Keratinocyte (primary cell): ENCODE data around the gene CLEC16A.

Experiments
- EZH2 ChIP-seq: IDR thresholded peaks from one replicate; pipeline ENCODE4 v1.6.1; 2012; ENCODE audit warnings: inconsistent platforms, mild to moderate bottlenecking, low read length, moderate library complexity
- TF ChIP-seq, protein P1 (sequence below), 3 experiments: IDR thresholded peaks in 1 of 3; conservative IDR thresholded peaks in 1 of 3; optimal IDR thresholded peaks in 1 of 3; 2 replicates in 2 of 3; 3 replicates in 1 of 3; pipeline versions ENCODE3 to v1.5.1; 2011; ENCODE audit warnings: low read length in 3 of 3, mild to moderate bottlenecking in 3 of 3, moderate library complexity in 2 of 3, control low read depth in 1 of 3, inconsistent platforms in 1 of 3; ENCODE audit not compliant: insufficient read depth in 2 of 3; ENCODE audit errors: extremely low read depth in 1 of 3

DNA sequence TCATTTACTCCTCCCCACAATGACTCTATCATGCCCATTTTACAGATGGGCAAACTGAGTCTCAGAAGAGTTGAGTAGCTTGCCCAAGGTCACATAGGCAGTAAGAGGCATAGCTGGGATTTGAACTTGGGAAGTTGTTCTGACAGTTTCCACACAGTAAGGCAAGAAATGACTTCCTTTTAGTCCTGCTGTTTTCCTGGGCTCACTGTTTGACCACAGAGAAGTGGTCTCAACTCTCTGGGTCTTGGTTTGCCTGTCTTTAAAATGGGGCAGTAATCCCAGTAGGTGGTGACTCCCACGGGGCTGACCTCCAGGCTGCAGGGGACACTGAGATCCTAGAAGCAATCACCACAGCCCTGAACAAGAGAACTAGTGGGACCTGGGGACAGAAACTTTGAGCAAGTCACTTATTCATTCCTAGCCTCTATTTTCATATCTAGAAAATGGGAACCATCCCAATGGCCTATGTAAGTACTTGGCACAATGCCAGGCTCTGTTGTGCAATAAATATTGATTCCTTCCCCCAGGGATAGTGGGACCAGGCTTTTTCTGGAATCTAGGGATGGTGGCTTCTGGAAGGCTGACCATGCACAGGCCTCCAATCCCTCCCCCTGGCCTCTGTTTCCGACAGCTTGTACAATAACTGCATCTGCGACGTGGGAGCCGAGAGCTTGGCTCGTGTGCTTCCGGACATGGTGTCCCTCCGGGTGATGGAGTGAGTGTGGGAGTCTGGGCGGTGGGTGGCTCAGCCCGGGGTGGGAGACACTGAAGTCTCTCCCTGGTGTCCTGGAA lies 22.6 kb upstream of the CLEC16A start:
- TF ChIP-seq, protein P1, sequence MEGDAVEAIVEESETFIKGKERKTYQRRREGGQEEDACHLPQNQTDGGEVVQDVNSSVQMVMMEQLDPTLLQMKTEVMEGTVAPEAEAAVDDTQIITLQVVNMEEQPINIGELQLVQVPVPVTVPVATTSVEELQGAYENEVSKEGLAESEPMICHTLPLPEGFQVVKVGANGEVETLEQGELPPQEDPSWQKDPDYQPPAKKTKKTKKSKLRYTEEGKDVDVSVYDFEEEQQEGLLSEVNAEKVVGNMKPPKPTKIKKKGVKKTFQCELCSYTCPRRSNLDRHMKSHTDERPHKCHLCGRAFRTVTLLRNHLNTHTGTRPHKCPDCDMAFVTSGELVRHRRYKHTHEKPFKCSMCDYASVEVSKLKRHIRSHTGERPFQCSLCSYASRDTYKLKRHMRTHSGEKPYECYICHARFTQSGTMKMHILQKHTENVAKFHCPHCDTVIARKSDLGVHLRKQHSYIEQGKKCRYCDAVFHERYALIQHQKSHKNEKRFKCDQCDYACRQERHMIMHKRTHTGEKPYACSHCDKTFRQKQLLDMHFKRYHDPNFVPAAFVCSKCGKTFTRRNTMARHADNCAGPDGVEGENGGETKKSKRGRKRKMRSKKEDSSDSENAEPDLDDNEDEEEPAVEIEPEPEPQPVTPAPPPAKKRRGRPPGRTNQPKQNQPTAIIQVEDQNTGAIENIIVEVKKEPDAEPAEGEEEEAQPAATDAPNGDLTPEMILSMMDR (optimal IDR thresholded peaks at IDR 0.05 in 1 of 3, IDR thresholded peaks at IDR 0.05 in 1 of 3, conservative IDR thresholded peaks at IDR 0.05 in 1 of 3; ENCODE audit: extremely low read depth in 1 of 3, insufficient read depth in 2 of 3, low read length in 3 of 3): no peak
- no peak for TF ChIP-seq EZH2
